ENCODE data around the gene WDR19.

- TF ChIP-seq SIN3A (IDR thresholded peaks at IDR 0.05; ENCODE audit: borderline replicate concordance, insufficient read depth, low read length) (no peak), TAF1 (IDR thresholded peaks at IDR 0.05; ENCODE audit: borderline replicate concordance, insufficient read depth, low read length) (no peak), POLR2AphosphoS5 (IDR thresholded peaks at IDR 0.05; ENCODE audit: low read depth, low read length) (no peak), REST (IDR thresholded peaks at IDR 0.05; ENCODE audit: insufficient read depth in 1 of 2, low read depth in 2 of 2, low read length in 2 of 2) (no peak)
Observed at GRCh38 chr4:39233114-39233513, 50.8 kb downstream of the WDR19 start.
